Effector CD8-positive, alpha-beta T cell (primary cell): ENCODE data around the gene AKNAD1.

Source experiments
- DNase-seq: peaks from one replicate; lab custom pipeline; 2025; lab: John Stamatoyannopoulos, UW

Gene AKNAD1

DNA sequence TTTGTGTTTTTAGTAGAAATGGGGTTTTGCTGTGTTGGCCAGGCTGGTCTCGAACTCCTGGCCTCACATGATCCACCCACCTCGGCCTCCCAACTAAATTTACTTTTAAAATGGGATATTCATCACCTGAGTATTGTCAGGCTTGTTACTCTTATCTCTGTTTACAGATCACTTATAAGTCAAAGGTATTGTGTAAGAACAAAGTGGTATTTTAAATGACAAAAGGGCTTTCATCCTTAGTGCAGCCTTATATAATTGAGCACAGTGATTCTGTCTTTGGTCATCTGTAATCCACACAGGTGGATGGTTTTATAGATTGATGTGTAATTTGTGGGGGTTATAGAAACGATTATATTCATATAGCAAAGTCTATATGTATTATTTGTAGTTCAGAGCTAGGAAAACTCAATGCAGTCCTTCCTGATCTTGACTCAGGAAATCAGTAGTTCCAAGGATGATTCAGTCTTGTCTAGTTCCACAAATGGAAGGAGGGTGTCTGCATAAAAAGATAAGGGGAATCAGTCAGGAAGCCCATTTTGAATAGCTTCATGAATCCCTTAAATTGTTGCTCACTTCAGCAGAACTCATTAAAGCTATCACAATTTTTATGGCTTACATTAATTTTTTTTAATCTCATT is 75.8 kb downstream of the AKNAD1 start:
- DNase-seq, result no peak

DNA sequence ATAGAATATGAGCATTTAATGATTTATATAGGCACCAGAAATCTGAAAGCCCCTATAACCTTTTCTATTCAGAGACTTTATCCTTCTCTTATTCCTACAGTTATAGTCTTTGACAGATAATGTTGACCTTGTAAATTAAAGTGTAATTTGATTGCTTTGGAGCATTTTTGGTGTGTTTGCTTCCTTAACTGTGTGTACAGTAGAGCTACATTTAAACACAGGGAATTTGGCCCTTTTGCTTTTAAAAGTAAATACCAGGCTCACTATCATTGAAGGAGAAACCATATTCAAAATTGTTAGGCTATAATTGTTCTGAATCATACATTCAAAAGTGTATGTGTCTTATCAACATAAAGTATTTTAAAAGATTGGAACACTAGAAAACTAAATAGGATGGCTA is 77.4 kb downstream of the AKNAD1 start:
- DNase-seq, result no peak

DNA sequence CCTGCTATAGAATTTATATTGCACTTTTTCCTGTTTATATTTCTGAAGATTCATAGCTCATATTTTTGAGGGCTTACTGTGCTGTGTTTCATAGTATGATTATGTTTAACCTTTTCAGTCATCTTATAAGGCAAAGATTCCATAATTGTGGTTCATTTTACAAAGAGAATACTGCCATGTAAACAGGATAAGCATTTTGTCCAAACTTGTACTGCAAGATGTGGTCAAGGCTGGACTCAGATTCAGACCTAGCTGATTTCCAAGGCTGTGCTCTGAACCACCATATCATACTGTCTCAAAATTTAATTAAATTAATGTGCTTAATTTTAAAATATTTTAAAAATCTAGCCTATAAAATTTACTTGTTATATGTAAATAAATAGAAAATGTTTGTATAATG is 79.1 kb downstream of the AKNAD1 start:
- no peak for DNase-seq

DNA sequence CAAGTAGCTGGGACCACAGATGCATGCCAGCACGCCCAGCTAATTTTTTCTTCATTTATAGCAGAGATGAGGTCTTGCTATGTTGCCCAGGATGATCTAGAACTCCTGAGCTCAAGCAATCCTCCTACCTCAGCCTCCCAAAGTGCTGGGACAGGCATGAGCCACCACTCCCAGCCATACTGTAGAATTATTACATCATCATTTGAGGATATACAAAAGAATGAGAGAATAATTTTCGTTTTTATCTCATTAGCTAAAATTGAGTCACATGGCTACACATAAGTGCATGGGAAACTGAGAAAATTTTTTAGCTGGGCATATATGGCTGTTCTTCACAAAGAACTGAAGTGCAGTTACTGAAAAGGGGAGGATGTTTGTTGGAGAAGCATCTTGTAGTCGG is 89.2 kb downstream of the AKNAD1 start:
- DNase-seq, result no peak

DNA sequence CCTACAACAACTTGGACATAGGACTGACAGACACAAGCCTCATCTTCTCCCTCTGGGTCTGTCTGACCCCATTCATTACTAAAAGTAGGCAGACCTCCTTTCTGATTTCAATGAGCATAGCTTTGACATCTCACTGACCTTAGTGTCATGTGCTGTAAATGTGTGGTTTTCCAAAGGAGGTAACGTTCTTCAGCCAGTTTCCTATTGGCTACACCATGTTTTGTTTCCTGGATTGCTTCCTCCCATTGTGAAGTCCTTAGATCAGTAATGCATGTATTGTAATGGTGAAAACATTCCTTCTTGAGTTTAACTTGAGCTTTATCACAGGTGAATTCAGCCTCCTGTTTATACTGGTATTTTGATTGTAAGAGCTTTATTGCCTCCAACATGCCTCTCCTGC is 89.8 kb downstream of the AKNAD1 start:
- no peak for DNase-seq
